ENCODE results near the gene TRNP1.

- no peak for TF ChIP-seq CTCF (IDR thresholded peaks at IDR 0.05)
- TF ChIP-seq POLR2A (IDR thresholded peaks at IDR 0.05; ENCODE audit: low read depth), result no peak
- no peak for TF ChIP-seq EP300 (IDR thresholded peaks at IDR 0.05)
Observed at GRCh38 chr1:27033043-27033746, 39.7 kb downstream of the TRNP1 start.
